HEK293T (cell line): ENCODE measurements around the gene PAM16.

ENCODE experiments used
- ARNT ChIP-seq: fragments of 450-650 bp; IDR thresholded peaks from 2 replicates; pipeline ENCODE4 v1.6.1; 2017; ENCODE audit warnings: mild to moderate bottlenecking
- BHLHE40 ChIP-seq: fragments of 450-650 bp; IDR thresholded peaks from 2 replicates; pipeline ENCODE4 v1.6.1; 2016; ENCODE audit warnings: mild to moderate bottlenecking, moderate library complexity, borderline replicate concordance
- ELF4 ChIP-seq: fragments of 450-650 bp; IDR thresholded peaks from 2 replicates; pipeline ENCODE4 v1.6.1; 2017; ENCODE audit warnings: antibody characterized with exemption
- FOXA1 ChIP-seq: fragments of 450-650 bp; IDR thresholded peaks from 2 replicates; pipeline ENCODE4 v1.6.1; 2016; ENCODE audit warnings: mild to moderate bottlenecking
- FOXK2 ChIP-seq: fragments of 450-650 bp; IDR thresholded peaks from 2 replicates; pipeline ENCODE4 v1.6.1; 2016; ENCODE audit warnings: mild to moderate bottlenecking
- FOXM1 ChIP-seq: fragments of 450-650 bp; IDR thresholded peaks from 2 replicates; pipeline ENCODE4 v1.6.1; 2017; ENCODE audit warnings: mild to moderate bottlenecking, borderline replicate concordance
- HDGF ChIP-seq: fragments of 450-650 bp; IDR thresholded peaks from 2 replicates; pipeline ENCODE4 v1.6.1; 2017; ENCODE audit warnings: antibody characterized with exemption, borderline replicate concordance
- L3MBTL2 ChIP-seq: fragments of 450-650 bp; conservative IDR thresholded peaks from 2 replicates; pipeline ENCODE4 v1.6.1; 2016; ENCODE audit warnings: mild to moderate bottlenecking
- SP1 ChIP-seq: fragments of 450-650 bp; IDR thresholded peaks from 2 replicates; pipeline ENCODE4 v1.6.1; 2017
- SUZ12 ChIP-seq: fragments of 450-650 bp; IDR thresholded peaks from 2 replicates; pipeline ENCODE4 v1.6.1; 2016; ENCODE audit warnings: mild to moderate bottlenecking
- TARDBP ChIP-seq: fragments of 450-650 bp; IDR thresholded peaks from 2 replicates; pipeline ENCODE4 v1.6.1; 2016
- ZNF384 ChIP-seq: fragments of 450-650 bp; IDR thresholded peaks from 2 replicates; pipeline ENCODE4 v1.6.1; 2016

DNA sequence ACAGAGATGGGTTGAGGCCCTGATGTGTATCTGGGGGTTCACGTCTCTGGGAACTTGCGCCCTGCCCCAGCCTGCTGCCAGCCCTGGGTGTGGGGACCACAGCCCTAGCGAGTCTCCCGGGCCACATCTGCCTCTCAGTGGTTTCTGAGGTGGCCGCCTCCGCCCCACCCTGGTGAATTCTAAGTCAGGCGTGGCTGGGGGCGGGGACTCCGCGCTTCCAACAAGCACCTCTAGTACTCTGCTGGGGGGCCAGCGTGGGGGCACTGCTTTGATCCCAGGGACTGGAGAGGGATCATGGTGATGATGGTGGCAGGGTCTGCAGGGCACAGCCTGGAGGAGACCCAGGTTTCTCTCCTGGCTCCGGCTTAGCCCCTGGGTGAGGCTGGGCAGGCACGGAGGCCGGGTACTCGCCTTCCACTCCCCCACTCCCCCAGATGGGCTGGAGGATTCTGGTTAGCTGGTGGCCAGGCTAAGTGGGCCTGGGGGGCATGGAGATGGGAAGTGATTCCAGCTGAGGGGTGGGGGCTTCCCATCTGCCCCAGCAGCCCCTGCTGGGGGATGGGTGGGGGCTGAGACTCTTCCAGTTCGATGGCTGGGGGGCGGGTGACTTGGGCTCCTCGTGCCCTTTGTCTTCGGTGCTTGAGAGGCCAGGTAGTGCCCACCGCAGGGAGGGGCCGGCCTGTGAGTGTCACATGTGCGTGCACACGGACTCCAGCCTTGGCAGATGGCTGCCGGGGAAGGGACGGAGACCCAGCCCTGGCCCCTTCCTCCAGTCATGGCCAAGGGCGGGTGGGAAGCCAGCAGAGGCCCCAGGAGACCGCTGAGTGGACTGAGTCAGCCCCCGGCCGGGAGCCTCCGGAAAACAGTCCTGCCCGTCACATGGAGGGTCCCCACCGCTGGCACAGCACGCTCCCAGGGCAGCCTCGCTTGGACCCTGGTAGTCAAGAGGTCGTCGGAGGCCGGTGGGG lies 31.4 kb downstream of the PAM16 start:
- TF ChIP-seq ZNF384 (no peak), TARDBP (no peak), ELF4 (no peak), FOXA1 (no peak), HDGF (no peak), L3MBTL2 (no peak), FOXM1 (no peak), BHLHE40 (no peak), ARNT (no peak), SP1 (no peak), SUZ12 (no peak), FOXK2 (no peak)
